M059J (cell line): ENCODE data around the gene TEX12. TPM values are rescaled to one million over a fixed set of nuclear protein-coding genes. Genes with fewer than 3 reads are reported as not detected.

Experiments
- DNase-seq: peaks from one replicate; pipeline ENCODE4 v3.0.0-alpha.2; 2012; ENCODE audit warnings: low read depth
- total RNA-seq: library from RNA; depleted of rRNA; stranded (reverse); fragments of >200 nt; shearing (Covaris generic); gene quantifications from 2 replicates; pipeline ENCODE4 v1.2.3, GENCODE V29; 2014; rRNA removed

The TEX12 gene
- total RNA-seq, 1 experiment from 2014 or later = 0.22 TPM

GRCh38 chr11:112211536-112211935 lies 44.4 kb downstream of the TEX12 start:
- no peak for DNase-seq

GRCh38 chr11:112212290-112212689 lies 45.1 kb downstream of the TEX12 start:
- DNase-seq = no peak

- no peak for DNase-seq
These were observed 45.5 kb downstream of the TEX12 start for GRCh38 chr11:112212710-112213109.

- no peak for DNase-seq
These were observed 46.6 kb downstream of the TEX12 start for GRCh38 chr11:112213753-112214152.

GRCh38 chr11:112215621-112216020 lies 48.4 kb downstream of the TEX12 start:
- no peak for DNase-seq

- peak; percentile 32 for DNase-seq
These were observed 49.5 kb downstream of the TEX12 start for GRCh38 chr11:112216561-112217105.

- DNase-seq = peak; percentile 75
These were observed 52.5 kb downstream of the TEX12 start for GRCh38 chr11:112219476-112220232.

- peak; percentile 73 for DNase-seq
These were observed 54.2 kb downstream of the TEX12 start for GRCh38 chr11:112221274-112221835.

Other genes starting within 250 kb of the TEX12 start
- gene C11orf52, start 248.5 kb upstream of the TEX12 start, total RNA-seq = not detected in 2 replicates
- gene DIXDC1, start 230.0 kb upstream of the TEX12 start, total RNA-seq = 13.7 and 19.0 TPM in 2 replicates
- 32.0 and 45.7 TPM in 2 replicates for gene DLAT, start 142.0 kb upstream of the TEX12 start, total RNA-seq
- gene PIH1D2, start 93.4 kb upstream of the TEX12 start, total RNA-seq = 1.4 and 1.9 TPM in 2 replicates
- 26.1 and 29.8 TPM in 2 replicates for gene NKAPD1, start 93.1 kb upstream of the TEX12 start, total RNA-seq
- gene TIMM8B, start 80.6 kb upstream of the TEX12 start, total RNA-seq = 77.2 and 89.5 TPM in 2 replicates
- 205 and 225 TPM in 2 replicates for gene SDHD, start 80.5 kb upstream of the TEX12 start, total RNA-seq
- gene IL18, start 3.3 kb upstream of the TEX12 start, total RNA-seq = 0.64 and 1.3 TPM in 2 replicates
- gene BCO2, start 8.1 kb downstream of the TEX12 start, total RNA-seq = 1.0 TPM in 1 of 2 replicates, not detected in the other
- gene PTS, start 59.1 kb downstream of the TEX12 start, total RNA-seq = 60.6 and 86.9 TPM in 2 replicates
- not detected in 2 replicates for gene PLET1, start 93.5 kb downstream of the TEX12 start, total RNA-seq